HG02763 (cell line): ENCODE data around the gene SLX9.

Source experiments
- ATAC-seq: cut with Tn5 transposase; IDR thresholded peaks from one replicate; pipeline ENCODE4 v1.9.1; 2021; ENCODE audit warnings: mild to moderate bottlenecking, moderate library complexity; ENCODE audit not compliant: unreplicated experiment

Gene SLX9

DNA sequence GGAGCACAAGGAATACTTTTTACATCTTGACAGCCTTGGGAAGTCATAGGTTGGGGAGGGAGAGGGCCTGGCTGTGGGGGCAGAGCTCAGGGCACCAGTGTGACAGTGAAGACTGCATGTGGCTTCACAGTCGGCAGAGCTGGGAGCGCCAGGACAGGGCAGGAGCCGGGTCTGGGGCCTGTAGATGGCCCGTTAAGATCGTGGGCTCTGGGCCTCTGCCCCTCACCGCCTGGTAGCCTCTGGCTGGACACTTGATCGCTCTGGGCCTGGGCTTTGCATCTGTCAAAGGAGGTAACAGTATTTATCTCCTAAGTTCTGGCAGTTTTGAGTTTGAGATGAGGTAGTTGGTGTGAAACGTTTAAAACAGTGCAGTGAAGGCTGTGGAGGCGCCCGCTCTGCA is 4.8 kb downstream of the SLX9 start:
- ATAC-seq: no peak

GRCh38 chr21:44946254-44947041 is 6.6 kb downstream of the SLX9 start:
- no peak for ATAC-seq

GRCh38 chr21:44947111-44947929 is 7.5 kb downstream of the SLX9 start:
- no peak for ATAC-seq

DNA sequence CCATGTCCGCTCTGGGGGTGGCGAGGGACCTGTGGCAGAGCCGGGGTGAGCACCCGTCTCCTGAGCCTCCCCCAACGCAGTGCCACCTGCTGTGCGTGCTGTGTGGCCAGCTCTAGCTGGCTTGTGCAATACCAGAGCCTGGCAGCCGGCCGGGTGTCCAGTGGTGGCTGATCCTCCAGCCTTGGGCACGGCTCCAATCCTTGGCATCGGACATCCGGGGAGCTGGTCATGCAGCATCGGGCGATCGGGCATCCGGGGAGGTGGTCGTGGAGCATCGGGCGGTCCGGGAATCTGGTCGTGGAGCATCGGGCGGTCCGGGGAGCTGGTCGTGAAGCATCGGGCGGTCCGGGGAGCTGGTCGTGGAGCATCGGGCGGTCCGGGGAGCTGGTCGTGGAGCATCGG is 8.1 kb downstream of the SLX9 start:
- no peak for ATAC-seq

- no peak for ATAC-seq
Measured at GRCh38 chr21:44948426-44949120, 8.7 kb downstream of the SLX9 start.

GRCh38 chr21:44949161-44949778 is 9.4 kb downstream of the SLX9 start:
- ATAC-seq: no peak

GRCh38 chr21:44949779-44950198 is 10.0 kb downstream of the SLX9 start:
- ATAC-seq: no peak

DNA sequence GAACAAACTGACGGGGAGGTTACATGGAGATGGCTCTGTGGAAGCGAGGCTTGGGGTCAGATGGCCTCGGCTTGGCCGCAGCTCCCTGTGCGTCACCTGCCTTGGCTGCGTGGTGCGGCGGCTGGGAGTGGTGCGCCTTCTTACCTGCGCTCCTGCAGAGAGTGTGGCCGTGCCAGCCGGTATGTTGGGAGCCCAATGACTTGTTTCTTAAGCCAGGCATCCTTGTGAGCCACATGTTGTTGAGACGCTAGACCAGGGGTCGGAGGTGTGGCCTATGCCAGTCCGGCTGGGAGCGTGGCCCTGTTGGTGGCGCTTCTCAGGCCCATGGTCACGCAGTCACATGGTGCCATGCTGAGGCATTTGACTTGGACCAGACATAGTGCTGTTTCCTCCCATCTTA is 10.5 kb downstream of the SLX9 start:
- ATAC-seq: no peak

GRCh38 chr21:44951186-44951915 is 11.5 kb downstream of the SLX9 start:
- ATAC-seq: no peak

- no peak for ATAC-seq
Measured at GRCh38 chr21:44952116-44952928, 12.5 kb downstream of the SLX9 start.

GRCh38 chr21:44952929-44953627 is 13.2 kb downstream of the SLX9 start:
- no peak for ATAC-seq

- ATAC-seq: no peak
Measured at GRCh38 chr21:44953628-44954021, 13.8 kb downstream of the SLX9 start.

- ATAC-seq: no peak
Measured at GRCh38 chr21:44954281-44954771, 14.5 kb downstream of the SLX9 start.

DNA sequence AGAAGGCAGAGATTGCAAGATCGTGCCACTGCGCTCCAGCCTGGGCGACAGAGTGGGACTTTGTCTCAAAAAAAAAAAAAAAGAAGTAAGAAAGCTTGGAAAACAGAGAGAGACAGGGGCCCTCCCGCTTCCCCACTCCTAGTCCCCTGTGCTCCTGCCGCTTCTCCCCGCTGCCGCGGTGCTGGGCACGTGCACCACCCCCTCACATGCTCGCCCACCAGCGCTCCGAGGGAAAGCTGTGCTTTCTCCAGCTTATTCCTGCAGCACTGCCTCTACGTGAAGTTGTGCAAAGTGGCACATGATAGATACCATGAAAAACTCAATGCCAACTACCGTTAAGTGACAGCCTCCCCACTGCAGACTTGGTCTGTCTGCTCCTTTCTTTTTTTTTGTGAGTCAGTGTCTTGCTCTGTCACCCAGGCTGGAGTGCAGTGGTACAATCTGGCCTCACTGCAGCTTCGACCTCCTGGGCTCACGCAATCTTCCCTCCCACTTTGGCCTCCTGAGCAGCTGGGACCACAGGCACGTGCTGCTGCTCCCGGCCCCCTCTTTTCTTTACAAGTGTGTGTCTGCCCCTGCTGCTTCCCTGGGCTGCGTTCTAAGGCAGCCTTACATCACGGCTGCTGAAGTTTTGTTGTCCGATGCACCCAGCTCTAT is 15.4 kb downstream of the SLX9 start:
- no peak for ATAC-seq

- no peak for ATAC-seq
Measured at GRCh38 chr21:44955798-44956175, 16.0 kb downstream of the SLX9 start.

DNA sequence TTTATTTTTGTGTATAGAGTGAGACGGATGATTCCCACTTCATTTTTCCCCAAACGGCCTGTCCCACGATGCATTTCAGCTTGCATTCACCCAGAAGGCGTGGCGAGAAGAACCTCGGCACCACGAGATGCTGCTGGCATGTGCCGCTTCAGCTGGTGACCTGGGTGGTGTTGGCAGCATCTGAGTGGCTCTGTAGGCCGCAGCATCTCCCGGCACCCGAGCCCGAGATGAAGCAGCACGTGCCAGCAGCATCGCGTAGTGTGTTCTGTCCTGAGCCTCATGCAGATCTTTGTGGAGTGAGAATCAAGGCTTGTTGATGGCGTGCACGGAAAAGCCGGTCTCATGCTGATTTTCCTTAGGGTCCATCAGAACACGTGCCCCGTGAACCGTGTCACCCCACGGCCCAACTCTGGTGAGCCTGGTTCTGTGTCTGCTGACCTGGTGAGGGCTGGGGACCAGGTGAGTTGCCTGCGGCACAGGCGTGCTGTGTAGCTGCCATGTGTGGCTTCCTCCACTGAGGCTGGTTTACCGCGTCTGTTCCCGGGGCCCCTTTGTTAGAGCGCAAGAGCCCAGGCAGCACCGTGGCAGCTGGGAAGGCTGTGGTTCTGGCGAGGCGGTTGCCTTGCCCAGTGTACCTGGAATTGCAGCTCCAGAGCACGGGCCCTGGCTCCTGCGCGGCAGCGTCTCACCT is 16.7 kb downstream of the SLX9 start:
- no peak for ATAC-seq

DNA sequence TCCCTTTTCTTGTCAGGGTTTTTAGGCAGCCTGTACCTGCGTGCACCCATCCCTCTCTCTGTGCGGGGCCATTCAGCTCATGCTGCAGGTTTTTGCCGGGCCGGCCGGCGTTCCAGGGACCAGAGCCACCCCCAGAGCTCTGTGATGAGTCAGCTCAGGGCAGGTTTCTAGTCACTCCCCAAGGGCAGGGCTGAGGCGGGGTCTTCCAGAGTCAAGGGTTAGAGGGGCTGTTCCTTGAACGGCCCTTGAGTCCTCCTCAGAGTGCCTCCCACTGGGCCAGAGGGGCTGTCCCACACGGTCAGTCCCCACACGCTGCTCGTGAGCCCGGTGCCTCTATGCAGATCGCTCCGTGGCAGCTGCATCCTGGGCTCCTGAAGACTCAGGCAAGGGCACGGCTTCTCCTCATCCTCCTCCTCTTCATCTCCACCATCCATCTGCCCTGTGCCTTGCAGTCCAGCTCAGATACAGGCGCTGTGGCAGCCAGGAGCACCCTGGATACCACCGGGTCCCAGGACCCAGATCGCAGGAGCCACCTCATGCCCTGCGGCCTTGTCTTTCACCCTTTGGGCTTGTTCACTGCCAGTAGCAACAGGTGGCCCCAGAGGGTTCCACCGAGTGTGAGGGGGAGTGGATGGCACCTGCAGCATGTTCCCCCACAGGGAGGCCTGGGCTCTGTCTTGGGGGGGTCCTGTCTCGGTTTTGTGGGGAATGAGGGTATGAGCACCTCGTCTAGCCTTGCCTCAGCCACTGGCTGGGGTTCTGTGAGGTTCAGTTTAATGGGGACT is 17.4 kb downstream of the SLX9 start:
- ATAC-seq: no peak
